ENCODE results near the gene CHRNA4.

- no peak for TF ChIP-seq CTCF (IDR thresholded peaks at IDR 0.05; ENCODE audit: low read depth, low read length)
- TF ChIP-seq MYC (IDR thresholded peaks at IDR 0.05; ENCODE audit: low read depth, low read length): no peak
- no peak for TF ChIP-seq POLR2A (IDR thresholded peaks at IDR 0.05; ENCODE audit: extremely low read depth, insufficient read length)
- TF ChIP-seq MAX (IDR thresholded peaks at IDR 0.05; ENCODE audit: low read depth, low read length): no peak
Measured at GRCh38 chr20:63293871-63294535, 67.1 kb downstream of the CHRNA4 start.
